B cell (primary cell): ENCODE results near the gene USP26. TPM values are rescaled to one million over a fixed set of nuclear protein-coding genes. Genes with fewer than 3 reads are reported as not detected.

Experiments
- ATAC-seq: fragments of 200-7000 bp; cut with Tn5 transposase; one replicate; pipeline ENCODE4 v1.10.0; 2021; ENCODE audit warnings: low read depth, mild to moderate bottlenecking, moderate number of reproducible peaks, moderate library complexity
- CTCF ChIA-PET: fragments of 350-600 bp; sonication (Branson Sonifier 250); formaldehyde crosslinking; loops from one replicate; lab custom pipeline; 2021; ENCODE audit warnings: antibody characterized with exemption, inconsistent platforms; lab: Charles Lee
- POLR2A ChIA-PET: fragments of 350-600 bp; sonication (Branson Sonifier 250); formaldehyde crosslinking; loops from one replicate; lab custom pipeline; 2021; ENCODE audit warnings: antibody characterized with exemption; lab: Charles Lee
- DNase-seq: peaks from one replicate; pipeline ENCODE4 v3.0.0; 2013
- H2AFZ ChIP-seq: 2 replicates; pipeline ENCODE4 v1.6.1; 2012; ENCODE audit warnings: mild to moderate bottlenecking, low read depth, low read length; ENCODE audit not compliant: insufficient read depth, poor library complexity, severe bottlenecking
- H3K27ac ChIP-seq, 2 donors: 1 replicate in 1 of 2; 2 replicates in 1 of 2; pipeline ENCODE4 v1.5.1; 2012 to 2013; ENCODE audit warnings: low read length in 2 of 2, mild to moderate bottlenecking in 2 of 2, moderate library complexity in 1 of 2
- H3K27me3 ChIP-seq, 4 experiments: fragments of 200-600 bp in 1 of 4; sonication (generic) in 1 of 4; replicated peaks in 1 of 4; 1 replicate in 2 of 4; 2 replicates in 2 of 4; pipeline versions ENCODE4 v1.6.1 to v1.7.0; 2013 to 2016; ENCODE audit warnings: low read length in 3 of 4, mild to moderate bottlenecking in 2 of 4, mixed read lengths in 1 of 4, moderate library complexity in 1 of 4; ENCODE audit not compliant: insufficient read depth in 4 of 4, control insufficient read depth in 3 of 4; ENCODE audit errors: control extremely low read depth in 1 of 4
- H3K36me3 ChIP-seq, 2 experiments: replicated peaks in 1 of 2; 1 replicate in 1 of 2; 2 replicates in 1 of 2; pipeline versions ENCODE4 v1.6.1 to v1.7.1; 2013; ENCODE audit warnings: low read length in 1 of 2; ENCODE audit not compliant: insufficient read depth in 2 of 2, control insufficient read depth in 1 of 2; ENCODE audit errors: control extremely low read depth in 1 of 2, extremely low read depth in 1 of 2
- H3K4me1 ChIP-seq, 2 donors: fragments of 200-600 bp in 1 of 2; sonication (generic) in 1 of 2; 1 replicate in 1 of 2; 2 replicates in 1 of 2; pipeline versions ENCODE4 v1.5.1 to v1.6.1; 2013 to 2017; ENCODE audit warnings: low read length in 2 of 2; ENCODE audit not compliant: control insufficient read depth in 2 of 2, insufficient read depth in 2 of 2
- H3K4me2 ChIP-seq: replicated peaks from 2 replicates; pipeline ENCODE3; 2012; ENCODE audit warnings: mild to moderate bottlenecking, low read depth, low read length; ENCODE audit not compliant: poor library complexity, severe bottlenecking
- H3K4me3 ChIP-seq, 5 experiments: fragments of 200-600 bp in 1 of 5; sonication (generic) in 1 of 5; 1 replicate in 3 of 5; 2 replicates in 2 of 5; pipeline versions ENCODE4 v1.5.1 to v1.7.0; 2011 to 2016; ENCODE audit warnings: low read length in 4 of 5, mild to moderate bottlenecking in 4 of 5, low read depth in 2 of 5, control low read depth in 1 of 5, moderate library complexity in 1 of 5; ENCODE audit not compliant: insufficient read depth in 1 of 5; ENCODE audit errors: control extremely low read depth in 1 of 5, extremely low read depth in 1 of 5
- H3K79me2 ChIP-seq: fragments of 200-600 bp; sonication (generic); one replicate; pipeline ENCODE4 v1.6.0; 2016; ENCODE audit warnings: low read length; ENCODE audit not compliant: control insufficient read depth, insufficient read depth
- H3K9ac ChIP-seq: fragments of 200-600 bp; sonication (generic); 2 replicates; pipeline ENCODE4 v1.6.1; 2017; ENCODE audit warnings: mild to moderate bottlenecking, low read length, moderate library complexity
- H3K9me3 ChIP-seq, 3 donors: one replicate each; pipeline versions ENCODE4 v1.6.1 to v1.7.1; 2013; ENCODE audit warnings: low read length in 2 of 3; ENCODE audit not compliant: control insufficient read depth in 2 of 3, insufficient read depth in 1 of 3; ENCODE audit errors: control extremely low read depth in 1 of 3
- H4K20me1 ChIP-seq: 2 replicates; pipeline ENCODE4 v1.6.0; 2012; ENCODE audit warnings: mild to moderate bottlenecking, low read length; ENCODE audit not compliant: insufficient read depth, control insufficient read depth, poor library complexity, severe bottlenecking
- H3K27ac Mint-ChIP-seq: one replicate; pipeline ENCODE4 v1.8.0; 2021; ENCODE audit warnings: mixed read lengths
- H3K27me3 Mint-ChIP-seq: one replicate; pipeline ENCODE4 v1.8.0; 2021; ENCODE audit warnings: mixed read lengths
- H3K4me1 Mint-ChIP-seq: one replicate; pipeline ENCODE4 v1.8.0; 2021; ENCODE audit warnings: mixed read lengths
- H3K4me3 Mint-ChIP-seq: one replicate; pipeline ENCODE4 v1.8.0; 2021; ENCODE audit warnings: mixed read lengths
- H3K9me3 Mint-ChIP-seq: one replicate; pipeline ENCODE4 v1.8.0; 2022; ENCODE audit warnings: mixed read lengths; ENCODE audit not compliant: insufficient read depth
- CTCF ChIP-seq: fragments of 200-600 bp; IDR thresholded peaks from one replicate; pipeline ENCODE4 v1.8.0; 2022; ENCODE audit warnings: antibody characterized with exemption, mild to moderate bottlenecking
- EZH2 ChIP-seq: IDR thresholded peaks from 2 replicates; pipeline ENCODE4 v1.6.1; 2012; ENCODE audit warnings: borderline replicate concordance, low read depth, mild to moderate bottlenecking, moderate library complexity, low read length; ENCODE audit not compliant: insufficient read depth, poor library complexity, severe bottlenecking
- WGBS: methylation state at CpG from one replicate; pipeline ENCODE4 v1.1.5; 2013; ENCODE audit warnings: missing lambda C conversion rate; ENCODE audit not compliant: insufficient coverage; 5-methylcytosine and 5-hydroxymethylcytosine counted together
- intact Hi-C: fragments of 100-400 bp; cut with micrococcal nuclease; formaldehyde crosslinking; loops from one replicate; pipeline ENCODE4 v1.10.0; 2022
- polyA minus RNA-seq: library from RNA; depleted of rRNA, polyadenylated mRNA; stranded (reverse); fragments of >200 nt; gene quantifications from 2 replicates; pipeline ENCODE4 v1.2.3, GENCODE V29; 2012
- polyA plus RNA-seq: library from polyadenylated mRNA; depleted of rRNA; stranded (reverse); fragments of >200 nt; gene quantifications from 2 replicates; pipeline ENCODE4 v1.2.3, GENCODE V29; 2012
- total RNA-seq, 2 donors: library from RNA; stranded (reverse); fragments of 120-200 nt in 1 of 2; gene quantifications; 1 replicate in 1 of 2; 2 replicates in 1 of 2; pipeline versions ENCODE4 v1.2.3 to v1.2.4, GENCODE V29; 2013 to 2022

Gene USP26
- total RNA-seq (not detected in 2 replicates), polyA plus RNA-seq (not detected in 2 replicates), polyA minus RNA-seq (not detected in 2 replicates)
- not detected for total RNA-seq (2013)

- POLR2A ChIA-PET, result no interaction called here
- no peak for DNase-seq
- H2AFZ ChIP-seq, result no peak within 1 kb of the TSS
- no peak within 1 kb of the TSS for H3K4me2 ChIP-seq
- H4K20me1 ChIP-seq, result no peaks in the 10 kb centered on the region
- no peak for TF ChIP-seq CTCF
- TF ChIP-seq EZH2, result no peak
- no peaks in the 10 kb centered on the region for H3K36me3 ChIP-seq
- H3K27me3 ChIP-seq, result no peaks in the 10 kb centered on the region
- Mint-ChIP-seq H3K4me3 (no peak within 1 kb of the TSS), H3K27ac (no peak within 1 kb of the TSS), H3K4me1 (no peaks in the 10 kb centered on the region), H3K27me3 (no peaks in the 10 kb centered on the region), H3K9me3 (no peaks in the 10 kb centered on the region)
- no peak within 1 kb of the TSS for H3K9ac ChIP-seq
- no peaks in the 10 kb centered on the region for H3K9me3 ChIP-seq
- H3K27ac ChIP-seq, result no peak within 1 kb of the TSS
- WGBS, result 100% methylated on average over 5 of the region's 16 CpGs
- intact Hi-C loops, result no loop called here
- no peaks in the 10 kb centered on the region for H3K4me1 ChIP-seq
- no peak for ATAC-seq
- H3K79me2 ChIP-seq, result no peaks in the 10 kb centered on the region
- no peak within 1 kb of the TSS for H3K4me3 ChIP-seq
- CTCF ChIA-PET, result no interaction called here
Measured at GRCh38 chrX:133097031-133097430, at the start of gene USP26. USP26 (minus strand) TSS chrX:133097109; CDS start chrX:133028220, 68,889 bp downstream.

- Histone ChIP-seq H3K4me3 (no peak overlapping the region), H4K20me1 (no peaks in the 10 kb centered on the region), H3K4me1 (no peaks in the 10 kb centered on the region), H2AFZ (no peak overlapping the region), H3K27me3 (no peaks in the 10 kb centered on the region), H3K4me2 (no peak overlapping the region), H3K27ac (no peak overlapping the region), H3K9ac (no peak overlapping the region), H3K9me3 (no peaks in the 10 kb centered on the region), H3K36me3 (no peaks in the 10 kb centered on the region), H3K79me2 (no peaks in the 10 kb centered on the region)
- no peak overlapping the region for H3K4me3 Mint-ChIP-seq
- no peaks in the 10 kb centered on the region for H3K27me3 Mint-ChIP-seq
- no peak for ATAC-seq
- ChIA-PET CTCF (no interaction called here), POLR2A (no interaction called here)
- intact Hi-C loops, result no loop called here
- DNase-seq, result no peak
- H3K9me3 Mint-ChIP-seq, result no peaks in the 10 kb centered on the region
- WGBS, result no CpG with 5 or more reads among the region's 4 CpGs
- H3K27ac Mint-ChIP-seq, result no peak overlapping the region
- H3K4me1 Mint-ChIP-seq, result no peaks in the 10 kb centered on the region
- TF ChIP-seq EZH2, result no peak
- TF ChIP-seq CTCF, result no peak
Measured at GRCh38 chrX:133134282-133134681, 37.4 kb upstream of the USP26 start.
